Measurements from ENCODE around the gene UNC45A. TPM values are rescaled to one million over a fixed set of nuclear protein-coding genes. Genes with fewer than 3 reads are reported as not detected.

Gene UNC45A
- total and polyA plus RNA-seq, 2 of the 8 experiments (the other 6 are each of a cell fraction or from before 2014, with no cell fraction given), result 74.1 to 84.2 TPM

DNA sequence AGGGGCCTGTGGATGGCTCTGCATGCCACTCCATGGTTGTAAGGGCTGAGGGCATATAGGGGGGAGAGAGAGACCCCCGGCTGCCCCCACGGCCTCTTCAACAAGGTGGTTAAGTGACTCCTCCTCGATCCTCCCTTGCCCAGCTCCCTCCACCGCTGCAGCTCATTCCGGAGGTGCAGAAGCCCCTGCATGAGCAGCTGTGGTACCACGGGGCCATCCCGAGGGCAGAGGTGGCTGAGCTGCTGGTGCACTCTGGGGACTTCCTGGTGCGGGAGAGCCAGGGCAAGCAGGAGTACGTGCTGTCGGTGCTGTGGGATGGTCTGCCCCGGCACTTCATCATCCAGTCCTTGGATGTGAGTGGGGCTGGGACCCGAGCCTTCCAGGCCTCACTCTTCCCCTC lies 44.2 kb upstream of the UNC45A start:
- ChIA-PET CTCF (ENCODE audit: partially characterized antibody) (interaction anchor here (0.6 to 2.6 kb wide), 8 partner anchors 11 to 368 kb away, joined by 3 to 13 read pairs (median 3); partner anchors contain the start of genes HDDC3 and UNC45A), POLR2A (ENCODE audit: partially characterized antibody) (no interaction called here)
- H3K4me2 ChIP-seq (ENCODE audit: insufficient read depth in 1 of 2, low read depth in 2 of 2, low read length in 2 of 2), result no peak overlapping the region
- H4K5ac ChIP-seq (ENCODE audit: insufficient read length, low read depth, low read length), result no peak overlapping the region
- peaks cover 0 to 2% (median 0%) of the 10 kb centered on the region in 4 experiments; a peak in 2 of 8 replicates for H3K36me3 ChIP-seq (ENCODE audit: control insufficient read depth in 2 of 4, insufficient read depth in 4 of 4, low read length in 3 of 4)
- H4K91ac ChIP-seq (replicated peaks; ENCODE audit: insufficient read length, low read length), result no peak overlapping the region
- peaks cover 0 to 3% of the 10 kb centered on the region in 2 experiments for H4K20me1 ChIP-seq (replicated peaks in 1 of 2; ENCODE audit: control insufficient read depth in 1 of 2, insufficient read depth in 2 of 2, low read length in 2 of 2)
- no peaks in the 10 kb centered on the region for H3K79me2 ChIP-seq (ENCODE audit: control insufficient read depth in 1 of 2, insufficient read depth in 2 of 2, low read length in 2 of 2)
- no peak overlapping the region for H3K4ac ChIP-seq (replicated peaks; ENCODE audit: insufficient read length, low read depth, low read length)
- 93% methylated on average over 8 of the region's 12 CpGs; no CpG with 5 or more reads in 1 of the 2 experiments for WGBS, 2 experiments (ENCODE audit: extremely low coverage in 1 of 2, insufficient coverage in 1 of 2, insufficient read length in 1 of 2, insufficient replicate concordance in 2 of 2, low coverage in 1 of 2, low lambda C conversion rate in 2 of 2, missing lambda C conversion rate in 1 of 2)
- H3K23me2 ChIP-seq (ENCODE audit: low read depth, low read length), result no peaks in the 10 kb centered on the region
- DNase-seq (ENCODE audit: low read depth in 1 of 2, low spot score in 2 of 2) (no peak), FAIRE-seq (no peak)
- no peak overlapping the region for H3K18ac ChIP-seq (ENCODE audit: extremely low read depth, low read length)
- no peak overlapping the region for H3K4me3 ChIP-seq (ENCODE audit: extremely low read depth in 1 of 4, insufficient read depth in 2 of 4, low read depth in 3 of 4, low read length in 4 of 4)
- no peak overlapping the region for H2BK5ac ChIP-seq (ENCODE audit: low read depth, low read length)
- no peak overlapping the region for H3K9ac ChIP-seq (replicated peaks in 1 of 4; ENCODE audit: extremely low read depth in 1 of 4, low read depth in 3 of 4, low read length in 3 of 4)
- no peak overlapping the region for H2AK5ac ChIP-seq (ENCODE audit: low read depth, low read length)
- no peaks in the 10 kb centered on the region for H3K27me3 ChIP-seq (replicated peaks in 1 of 4; ENCODE audit: control insufficient read depth in 3 of 4, extremely low read depth in 1 of 4, insufficient read depth in 3 of 4, low read length in 3 of 4)
- H3K4me1 ChIP-seq (replicated peaks in 1 of 4; ENCODE audit: control insufficient read depth in 3 of 4, insufficient read depth in 4 of 4, low read length in 3 of 4), result peaks cover 0 to 3% (median under 1%) of the 10 kb centered on the region in 4 experiments; a peak in 3 of 7 replicates
- H3K23ac ChIP-seq (ENCODE audit: insufficient read length), result no peak overlapping the region
- no peak overlapping the region for H2BK12ac ChIP-seq (ENCODE audit: low read depth, low read length)
- H2BK120ac ChIP-seq (replicated peaks; ENCODE audit: low read depth, low read length), result no peak overlapping the region
- H4K8ac ChIP-seq (ENCODE audit: extremely low read depth, insufficient read depth, low read length), result no peak overlapping the region
- H2BK20ac ChIP-seq (ENCODE audit: low read length), result no peak overlapping the region
- H3K14ac ChIP-seq (ENCODE audit: insufficient read length), result no peak overlapping the region
- H2BK15ac ChIP-seq (ENCODE audit: low read length), result no peak overlapping the region
- no peak overlapping the region for H3K27ac ChIP-seq (ENCODE audit: low read depth, low read length)
- H2AFZ ChIP-seq (ENCODE audit: low read length), result no peak overlapping the region
- no peaks in the 10 kb centered on the region for H3K9me3 ChIP-seq (ENCODE audit: insufficient read depth in 2 of 2, low read depth in 1 of 2, low read length in 1 of 2)
- no peaks in the 10 kb centered on the region for H3K79me1 ChIP-seq (ENCODE audit: low read depth, low read length)
- H3K56ac ChIP-seq (replicated peaks; ENCODE audit: insufficient read length, low read depth, low read length), result no peak overlapping the region
- TF ChIP-seq NANOG (IDR thresholded peaks at IDR 0.05; ENCODE audit: insufficient read depth, low read depth, low read length, poor library complexity, severe bottlenecking) (no peak), TAF7 (optimal IDR thresholded peaks at IDR 0.05; ENCODE audit: borderline replicate concordance, low read depth, low read length) (no peak)
